ENCODE measurements around the gene SLC22A23.

SLC22A23 gene

DNA sequence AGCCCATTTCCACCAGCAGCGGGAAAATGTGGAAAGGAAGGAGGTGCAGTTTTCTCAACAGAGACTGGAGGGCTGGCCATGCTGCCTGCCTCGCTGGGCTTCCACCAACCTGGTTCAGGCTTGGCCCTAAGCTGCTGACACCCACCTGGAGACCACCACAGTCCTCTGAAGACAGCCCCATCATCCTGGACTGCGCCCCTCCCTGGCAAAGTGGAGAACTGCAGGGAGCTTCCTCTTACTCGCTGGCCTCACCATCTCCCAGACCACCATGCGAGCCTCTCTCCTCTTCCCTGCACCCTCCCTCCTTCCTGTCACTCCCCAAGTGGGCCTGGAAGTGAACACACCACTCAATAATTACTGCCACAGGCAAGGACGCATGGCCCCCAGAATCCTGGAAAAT lies 126.7 kb downstream of the SLC22A23 start:
- no peak for DNase-seq

DNA sequence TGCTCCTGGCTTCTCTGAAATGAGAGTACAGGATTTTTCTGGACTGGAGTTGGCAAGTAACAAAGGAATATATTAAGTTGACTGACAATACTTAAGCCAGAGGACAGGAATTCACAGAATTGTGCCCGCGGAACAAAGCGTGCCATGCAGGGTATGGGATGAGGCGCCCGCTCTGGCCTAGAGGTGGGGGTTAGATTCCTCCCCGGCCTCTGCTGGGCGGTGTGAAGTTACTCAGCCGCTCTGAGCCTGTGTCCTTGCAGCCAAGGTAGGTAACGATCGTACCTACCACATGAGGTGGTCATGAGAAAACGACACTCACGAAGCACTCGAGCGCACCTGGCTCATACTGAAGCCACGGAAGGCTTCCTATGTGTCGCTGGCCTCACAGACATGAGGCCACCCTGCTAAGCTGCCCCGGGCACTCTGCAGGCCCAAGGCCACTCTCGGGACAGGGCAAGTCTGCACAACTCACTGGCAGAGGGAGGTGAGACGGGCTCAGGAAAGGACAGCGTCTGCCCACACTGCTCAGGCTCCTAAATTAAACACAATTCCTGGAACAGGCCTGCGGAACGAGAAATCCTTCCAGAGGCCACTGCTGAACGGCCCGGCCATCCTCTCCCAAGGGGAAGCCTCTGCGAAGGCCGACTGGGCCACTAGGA lies 127.3 kb downstream of the SLC22A23 start:
- no peak for DNase-seq

DNA sequence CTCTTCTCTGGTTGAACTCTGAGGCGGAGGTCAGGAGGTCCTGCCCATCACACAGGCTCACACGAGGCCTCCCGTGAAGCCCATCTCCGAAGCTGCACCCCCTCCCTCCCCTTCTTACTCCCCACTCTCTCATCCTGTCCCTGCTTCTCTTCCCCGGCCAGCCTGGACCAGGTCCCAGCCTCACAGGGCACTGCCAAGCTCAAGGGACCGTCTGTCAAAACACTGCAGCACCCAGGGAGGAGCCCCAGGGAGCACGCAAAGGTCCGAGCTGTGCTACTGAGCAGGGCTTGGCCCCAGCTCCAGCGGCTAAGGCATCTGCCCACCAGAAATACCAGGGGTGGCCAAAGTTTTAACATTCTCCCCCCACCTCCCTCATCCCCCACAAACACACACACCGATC lies 128.1 kb downstream of the SLC22A23 start:
- DNase-seq = no peak

- no peak for DNase-seq
Measured at GRCh38 chr6:3328145-3328544, 128.7 kb downstream of the SLC22A23 start.

GRCh38 chr6:3327403-3327802 lies 129.4 kb downstream of the SLC22A23 start:
- DNase-seq = no peak

- no peak for DNase-seq
Measured at GRCh38 chr6:3326981-3327380, 129.9 kb downstream of the SLC22A23 start.

DNA sequence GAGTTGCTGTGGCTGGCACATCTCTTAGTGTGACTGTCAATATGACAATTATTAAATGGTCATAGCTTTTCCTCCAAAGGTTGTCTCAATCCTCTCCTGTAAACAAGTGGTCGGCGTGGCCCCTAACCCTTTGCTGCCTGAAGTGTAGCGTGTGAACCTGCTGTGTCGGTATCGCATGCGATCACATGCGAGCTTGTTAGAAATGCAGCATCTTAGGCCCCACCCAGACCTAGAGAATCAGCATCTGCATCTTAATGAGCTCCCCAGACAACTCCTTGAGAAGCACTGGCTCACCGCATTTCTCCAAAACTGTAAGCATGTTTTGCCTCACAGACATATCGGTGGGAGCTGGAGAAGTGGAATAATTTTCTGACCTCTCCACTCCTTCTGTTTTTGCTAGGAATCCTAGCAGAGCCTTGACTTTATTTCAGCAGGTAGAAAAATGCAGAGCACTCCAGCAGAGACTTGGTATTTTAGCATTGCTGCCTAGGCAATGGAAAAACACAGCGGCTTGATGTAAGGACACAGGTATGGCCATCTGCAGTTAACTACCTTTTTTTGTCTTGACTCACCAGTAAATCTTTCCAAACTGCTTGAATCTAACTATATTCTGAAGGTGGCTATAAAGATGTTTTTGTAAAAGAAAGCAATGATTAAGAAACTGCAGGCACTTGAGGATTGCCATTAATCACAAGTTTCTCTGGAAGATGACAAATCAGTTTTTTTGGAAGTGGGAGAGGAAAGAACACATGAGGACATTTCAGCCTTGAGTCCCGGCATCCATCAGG lies 130.5 kb downstream of the SLC22A23 start:
- DNase-seq = no peak

DNA sequence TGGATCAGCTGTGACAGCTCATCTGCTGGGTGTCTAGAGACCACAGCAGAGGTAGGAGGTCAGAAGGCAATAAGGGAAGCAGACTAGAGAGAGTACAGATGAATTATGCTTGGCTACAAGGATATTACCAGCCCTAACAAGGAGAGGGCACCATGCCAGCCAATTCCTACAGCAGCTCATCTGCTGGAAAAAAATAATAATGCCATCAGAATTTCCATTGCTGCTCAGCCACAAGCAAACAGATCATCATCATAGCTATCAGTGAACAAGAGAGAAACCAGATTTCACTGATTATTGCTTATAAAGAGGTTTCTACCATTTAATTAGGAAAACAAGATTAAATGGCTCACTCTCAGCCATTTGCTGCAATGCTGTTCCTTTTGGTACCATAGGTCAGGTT lies 131.6 kb downstream of the SLC22A23 start:
- no peak for DNase-seq

- no peak for DNase-seq
Measured at GRCh38 chr6:3324262-3324942, 132.4 kb downstream of the SLC22A23 start.

GRCh38 chr6:3323696-3324261 lies 133.1 kb downstream of the SLC22A23 start:
- DNase-seq = no peak

- no peak for DNase-seq
Measured at GRCh38 chr6:3323148-3323547, 133.7 kb downstream of the SLC22A23 start.

GRCh38 chr6:3322366-3322890 lies 134.4 kb downstream of the SLC22A23 start:
- DNase-seq = no peak

- DNase-seq = no peak
Measured at GRCh38 chr6:3321875-3322274, 135.0 kb downstream of the SLC22A23 start.

DNA sequence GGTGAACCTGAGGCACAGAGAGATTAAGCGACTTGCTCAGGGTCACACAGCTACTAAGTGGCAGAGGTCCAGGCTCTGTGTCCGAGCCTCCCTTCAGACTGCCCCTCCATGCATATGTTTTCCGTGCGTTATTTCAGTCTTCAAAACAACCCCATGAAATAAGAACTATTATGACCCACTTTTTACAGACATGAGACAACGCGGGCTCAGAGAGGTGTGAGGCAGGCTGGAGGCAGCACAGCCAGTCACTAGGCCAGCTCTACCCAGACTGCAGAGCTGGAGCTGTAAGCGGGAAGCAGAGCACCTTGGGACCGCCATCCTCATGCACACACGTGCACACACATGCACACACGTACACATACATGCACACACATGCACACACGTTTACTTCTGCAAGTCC lies 135.8 kb downstream of the SLC22A23 start:
- DNase-seq = no peak

- no peak for DNase-seq
Measured at GRCh38 chr6:3320238-3320811, 136.5 kb downstream of the SLC22A23 start.

GRCh38 chr6:3319610-3320200 lies 137.1 kb downstream of the SLC22A23 start:
- no peak for DNase-seq

- DNase-seq = no peak
Measured at GRCh38 chr6:3318821-3319540, 137.9 kb downstream of the SLC22A23 start.

DNA sequence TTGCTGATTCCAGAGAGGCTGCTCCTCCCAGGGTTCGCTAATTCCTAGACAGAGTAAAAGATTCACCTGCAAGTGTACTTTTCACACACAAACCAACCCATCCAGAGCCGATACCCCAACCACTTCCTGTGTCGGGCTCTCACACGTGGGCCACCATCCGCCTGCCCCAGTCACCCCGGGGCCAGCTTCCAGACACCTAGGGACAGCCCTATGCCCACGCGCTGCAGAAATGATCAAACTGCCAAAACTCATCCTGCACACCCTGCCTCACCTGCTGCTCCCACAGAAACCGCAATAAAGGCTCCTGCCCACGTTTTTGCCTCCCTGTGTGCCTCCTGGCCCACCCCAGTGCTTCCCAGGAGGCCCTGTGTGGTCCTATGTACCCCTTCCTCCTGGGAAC lies 138.6 kb downstream of the SLC22A23 start:
- no peak for DNase-seq

DNA sequence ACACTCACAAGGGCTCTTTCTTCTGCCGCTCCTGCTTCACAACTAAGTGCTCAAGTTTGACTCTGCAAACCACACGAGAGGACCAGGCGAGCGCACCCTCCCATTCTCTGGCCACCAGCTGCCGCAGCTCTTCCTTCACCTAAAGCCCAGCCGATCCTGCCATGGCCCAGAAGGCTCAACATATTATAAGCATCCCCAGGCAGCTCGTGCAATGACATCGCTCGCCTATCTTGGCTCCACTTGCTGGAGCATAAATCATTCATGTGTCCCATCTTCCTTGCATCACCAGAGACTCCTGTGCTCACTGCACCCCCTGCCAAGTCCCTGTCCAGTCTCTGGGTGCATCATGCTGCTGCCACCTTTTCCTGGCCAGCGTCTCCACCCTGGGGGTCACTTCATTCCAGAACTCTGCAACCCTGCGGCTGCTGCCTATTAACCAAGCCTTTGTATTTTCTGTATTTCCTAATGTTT lies 139.1 kb downstream of the SLC22A23 start:
- DNase-seq = no peak

GRCh38 chr6:3316818-3317217 lies 140.0 kb downstream of the SLC22A23 start:
- no peak for DNase-seq

DNA sequence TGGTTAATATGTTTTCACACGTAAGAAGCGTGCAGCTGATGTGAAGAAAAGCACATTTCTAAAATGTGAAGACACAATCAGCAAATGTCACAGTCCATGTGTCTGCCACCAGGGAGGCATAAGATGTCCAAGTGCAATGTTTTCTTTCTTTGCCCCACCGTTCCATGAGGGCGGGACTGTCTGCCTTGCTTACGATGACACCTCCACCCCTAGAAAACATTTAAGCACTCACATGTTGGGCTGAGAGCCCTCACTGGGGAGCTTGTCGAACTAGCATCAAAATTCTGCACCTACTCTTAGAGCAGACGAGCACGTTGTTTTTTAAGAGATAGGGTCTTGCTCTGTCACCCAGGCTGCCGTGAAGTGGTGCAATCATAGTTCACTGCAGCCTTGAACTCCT lies 140.5 kb downstream of the SLC22A23 start:
- DNase-seq = no peak

DNA sequence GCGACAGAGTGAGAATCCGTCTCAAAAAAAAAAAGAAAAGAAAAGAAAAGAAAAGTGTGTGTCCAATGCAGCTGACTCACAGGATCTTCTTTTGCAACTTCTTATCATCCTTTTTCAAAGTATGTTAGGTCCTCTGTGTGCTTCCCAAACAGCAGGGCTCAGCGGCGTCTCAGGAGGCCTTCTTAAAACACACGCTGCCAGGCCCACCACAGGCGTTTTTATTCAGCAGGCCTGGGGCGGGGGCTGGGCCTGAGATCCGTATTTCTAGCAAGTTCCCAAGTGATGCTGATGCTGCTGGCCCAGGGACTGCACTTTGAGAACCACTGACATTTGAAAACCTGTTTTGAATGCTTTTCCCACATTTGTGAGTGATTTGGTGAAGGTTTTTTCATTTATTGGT lies 141.0 kb downstream of the SLC22A23 start:
- no peak for DNase-seq
